Stimulated activated CD4-positive, alpha-beta T cell treated with anti-CD3 and anti-CD28 coated beads, Interleukin-2, amount 100 ng/mL, for 4 hours (primary cell): ENCODE data around the gene DNAJB12.

Experiments used
- DNase-seq: peaks from one replicate; pipeline ENCODE4 v3.0.0-alpha.2; 2020; ENCODE audit warnings: low read depth

Gene DNAJB12

DNA sequence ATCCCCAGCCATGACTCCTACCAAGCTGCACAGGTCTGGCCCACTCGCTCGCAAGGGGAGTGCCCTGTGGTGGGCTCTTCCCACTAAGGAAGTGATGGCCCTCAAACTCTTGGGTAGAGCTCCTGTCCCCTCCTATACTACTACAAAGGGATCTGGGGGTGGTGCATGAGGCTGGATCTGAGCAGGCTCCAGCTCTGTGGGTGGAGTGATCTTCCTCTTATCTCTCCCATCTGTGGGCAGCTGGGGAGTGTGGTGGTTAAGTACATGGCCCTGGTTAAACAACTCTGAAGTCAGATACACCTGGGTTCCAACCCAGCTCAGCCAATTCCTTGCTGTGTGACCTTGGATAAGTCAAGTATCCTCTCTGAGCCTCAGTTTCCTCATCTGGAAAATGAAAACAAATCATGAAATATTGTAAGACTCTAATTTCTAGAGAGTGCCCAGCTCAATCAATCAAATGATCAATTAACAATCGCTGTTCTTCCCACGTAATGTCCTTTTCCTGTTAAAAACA lies 63.6 kb downstream of the DNAJB12 start:
- no peak for DNase-seq

DNA sequence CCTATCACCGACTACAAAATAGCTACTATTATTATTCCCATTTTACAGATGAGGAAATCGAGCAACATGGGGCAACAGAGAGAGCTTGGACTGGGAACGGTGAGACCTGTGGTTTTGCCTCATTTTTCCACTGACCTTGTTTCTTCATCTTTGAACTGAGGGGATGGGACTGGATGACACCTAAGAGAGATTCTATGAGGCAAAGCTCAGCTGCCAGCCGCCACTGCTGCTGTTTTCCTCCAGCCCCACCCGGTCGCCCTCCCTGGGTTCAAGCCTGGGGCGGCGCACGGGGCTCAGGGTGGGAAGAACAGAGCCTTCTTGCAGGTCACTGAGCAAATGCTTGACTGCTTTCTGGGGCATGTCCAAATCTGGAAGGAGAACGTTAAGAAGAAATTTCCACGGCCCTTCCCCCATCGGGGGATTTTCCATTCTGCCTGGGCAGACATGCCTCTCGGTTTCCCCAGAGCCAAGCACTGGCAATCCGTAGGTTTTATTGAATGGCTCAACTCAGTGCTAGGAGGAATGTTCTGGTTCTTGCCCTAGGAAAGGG lies 68.7 kb downstream of the DNAJB12 start:
- DNase-seq: no peak

DNA sequence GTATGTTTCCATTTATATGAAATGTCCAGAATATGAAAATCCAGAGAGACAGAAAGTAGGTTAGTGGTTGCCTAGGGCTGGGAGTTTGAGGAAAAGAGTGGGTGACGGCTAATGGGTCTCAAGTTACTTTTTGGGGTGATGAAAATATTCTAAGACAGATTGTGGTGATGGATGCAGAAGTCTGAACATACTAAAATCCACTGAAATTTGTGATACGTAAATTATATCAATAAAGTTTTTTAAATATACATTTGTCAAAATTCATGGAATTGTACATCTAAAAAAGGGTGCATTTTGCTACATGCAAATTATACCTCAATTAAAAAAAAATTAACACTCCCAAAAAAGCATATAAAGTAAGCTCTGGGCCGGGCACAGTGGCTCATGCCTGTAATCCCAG lies 71.6 kb downstream of the DNAJB12 start:
- DNase-seq: no peak
